ENCODE data around the gene DNAH5.

Gene DNAH5

GRCh38 chr5:13934921-13935320 is 9.6 kb downstream of the DNAH5 start:
- DNase-seq (ENCODE audit: low read depth), result no peak

GRCh38 chr5:13934125-13934524 is 10.4 kb downstream of the DNAH5 start:
- no peak for DNase-seq (ENCODE audit: low read depth)

GRCh38 chr5:13932561-13932960 is 11.9 kb downstream of the DNAH5 start:
- no peak for DNase-seq (ENCODE audit: low read depth)

GRCh38 chr5:13932011-13932410 is 12.5 kb downstream of the DNAH5 start:
- no peak for DNase-seq (ENCODE audit: low read depth)

GRCh38 chr5:13930541-13931171 is 13.8 kb downstream of the DNAH5 start:
- no peak for DNase-seq (ENCODE audit: low read depth)

GRCh38 chr5:13926731-13927130 is 17.8 kb downstream of the DNAH5 start:
- no peak for DNase-seq (ENCODE audit: low read depth)

GRCh38 chr5:13921578-13921977 is 22.9 kb downstream of the DNAH5 start:
- DNase-seq (ENCODE audit: low read depth), result no peak

GRCh38 chr5:13919786-13920185 is 24.7 kb downstream of the DNAH5 start:
- DNase-seq (ENCODE audit: low read depth), result no peak

GRCh38 chr5:13919087-13919486 is 25.4 kb downstream of the DNAH5 start:
- DNase-seq (ENCODE audit: low read depth), result no peak

- DNase-seq (ENCODE audit: low read depth), result no peak
Observed at GRCh38 chr5:13917061-13917460, 27.4 kb downstream of the DNAH5 start.

GRCh38 chr5:13913962-13914361 is 30.5 kb downstream of the DNAH5 start:
- DNase-seq (ENCODE audit: low read depth), result no peak

- DNase-seq (ENCODE audit: low read depth), result no peak
Observed at GRCh38 chr5:13910637-13911288, 33.7 kb downstream of the DNAH5 start.

GRCh38 chr5:13910201-13910600 is 34.3 kb downstream of the DNAH5 start:
- DNase-seq (ENCODE audit: low read depth), result no peak

GRCh38 chr5:13909271-13909670 is 35.2 kb downstream of the DNAH5 start:
- DNase-seq (ENCODE audit: low read depth), result no peak

GRCh38 chr5:13898569-13898968 is 45.9 kb downstream of the DNAH5 start:
- DNase-seq (ENCODE audit: low read depth), result no peak

GRCh38 chr5:13878357-13878756 is 66.1 kb downstream of the DNAH5 start:
- DNase-seq (ENCODE audit: low read depth), result no peak

GRCh38 chr5:13866792-13867191 is 77.7 kb downstream of the DNAH5 start:
- no peak for DNase-seq (ENCODE audit: low read depth)

GRCh38 chr5:13865312-13865711 is 79.2 kb downstream of the DNAH5 start:
- no peak for DNase-seq (ENCODE audit: low read depth)

GRCh38 chr5:13860146-13860545 is 84.3 kb downstream of the DNAH5 start:
- no peak for DNase-seq (ENCODE audit: low read depth)

- DNase-seq (ENCODE audit: low read depth), result no peak
Observed at GRCh38 chr5:13859270-13860065, 85.0 kb downstream of the DNAH5 start.

GRCh38 chr5:13843175-13843846 is 101.2 kb downstream of the DNAH5 start:
- DNase-seq (ENCODE audit: low read depth), result no peak

GRCh38 chr5:13833440-13833839 is 111.0 kb downstream of the DNAH5 start:
- DNase-seq (ENCODE audit: low read depth), result no peak

- no peak for DNase-seq (ENCODE audit: low read depth)
Observed at GRCh38 chr5:13831351-13831750, 113.1 kb downstream of the DNAH5 start.

Measured in T follicular helper cell (primary cell).